Measurements from ENCODE around the gene NOP9.
"Not testable (repeated sequence)": the region's sequence is repeated elsewhere in the genome, so short reads cannot be mapped to it uniquely, and the experiment has no call there.

NOP9 gene

GRCh38 chr14:24330973-24331674 is 31.5 kb downstream of the NOP9 start:
- DNase-seq: no peak

DNA sequence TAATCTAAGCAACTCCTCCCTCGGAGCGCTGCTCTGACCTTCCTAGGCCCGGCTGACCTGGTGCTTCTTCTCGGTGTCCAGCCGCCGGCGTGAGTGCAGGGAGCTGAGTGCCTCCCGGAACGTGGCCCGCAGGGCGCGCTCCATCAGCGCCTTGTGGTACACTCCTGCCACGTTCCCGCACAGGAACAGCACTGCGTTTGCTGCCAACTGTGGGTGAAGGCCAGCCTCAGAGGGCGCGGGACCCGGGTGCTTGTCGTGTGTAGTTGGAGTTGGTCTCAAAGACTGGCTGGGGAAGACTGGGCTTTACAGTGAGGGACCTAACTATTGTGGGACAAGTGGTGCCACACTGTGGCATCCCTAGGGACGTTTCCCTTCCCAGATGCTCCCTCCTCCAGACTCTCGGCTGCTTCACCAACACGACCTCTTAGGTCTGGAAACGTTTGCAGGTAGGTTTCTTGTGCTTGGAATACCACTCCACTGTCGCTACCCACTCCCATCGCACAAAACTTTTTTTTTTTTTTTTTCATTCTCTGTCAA is 32.1 kb downstream of the NOP9 start:
- DNase-seq: no peak

DNA sequence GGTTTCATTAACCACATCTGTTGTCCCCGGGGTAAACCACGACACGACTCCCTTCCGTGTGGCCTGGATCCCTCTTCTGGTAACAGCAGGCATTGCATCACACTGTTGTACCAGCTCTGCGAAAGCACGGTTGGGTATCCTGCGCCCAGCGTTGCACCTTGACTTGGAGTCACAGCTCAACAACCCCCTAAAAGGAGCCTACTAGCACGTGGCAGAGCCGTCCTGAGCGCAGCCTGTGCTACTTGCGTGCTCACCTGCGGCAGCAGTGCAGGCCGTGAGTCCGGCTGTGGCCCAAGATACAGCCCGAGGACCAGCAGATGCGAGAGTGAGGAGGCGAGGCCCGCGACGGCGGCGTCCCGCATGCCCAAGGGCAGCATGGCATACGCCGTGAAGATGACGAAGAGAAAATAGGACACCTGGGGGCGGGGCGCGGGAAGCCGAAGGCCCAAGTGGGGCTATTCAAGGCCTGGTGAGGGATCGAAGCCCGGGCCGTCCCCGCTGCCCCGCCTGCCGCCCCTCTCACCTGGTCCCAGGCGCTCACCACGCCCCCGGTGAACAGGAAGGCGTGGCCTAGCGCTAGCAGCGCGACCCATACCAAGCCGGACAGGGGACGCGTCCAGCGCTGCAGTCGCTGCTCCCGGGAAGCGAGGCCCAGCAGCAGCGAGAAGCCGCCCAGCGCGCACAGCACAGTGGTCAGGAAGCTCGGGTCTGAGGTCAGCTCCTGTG is 32.8 kb downstream of the NOP9 start:
- DNase-seq: peak; percentile 93

DNA sequence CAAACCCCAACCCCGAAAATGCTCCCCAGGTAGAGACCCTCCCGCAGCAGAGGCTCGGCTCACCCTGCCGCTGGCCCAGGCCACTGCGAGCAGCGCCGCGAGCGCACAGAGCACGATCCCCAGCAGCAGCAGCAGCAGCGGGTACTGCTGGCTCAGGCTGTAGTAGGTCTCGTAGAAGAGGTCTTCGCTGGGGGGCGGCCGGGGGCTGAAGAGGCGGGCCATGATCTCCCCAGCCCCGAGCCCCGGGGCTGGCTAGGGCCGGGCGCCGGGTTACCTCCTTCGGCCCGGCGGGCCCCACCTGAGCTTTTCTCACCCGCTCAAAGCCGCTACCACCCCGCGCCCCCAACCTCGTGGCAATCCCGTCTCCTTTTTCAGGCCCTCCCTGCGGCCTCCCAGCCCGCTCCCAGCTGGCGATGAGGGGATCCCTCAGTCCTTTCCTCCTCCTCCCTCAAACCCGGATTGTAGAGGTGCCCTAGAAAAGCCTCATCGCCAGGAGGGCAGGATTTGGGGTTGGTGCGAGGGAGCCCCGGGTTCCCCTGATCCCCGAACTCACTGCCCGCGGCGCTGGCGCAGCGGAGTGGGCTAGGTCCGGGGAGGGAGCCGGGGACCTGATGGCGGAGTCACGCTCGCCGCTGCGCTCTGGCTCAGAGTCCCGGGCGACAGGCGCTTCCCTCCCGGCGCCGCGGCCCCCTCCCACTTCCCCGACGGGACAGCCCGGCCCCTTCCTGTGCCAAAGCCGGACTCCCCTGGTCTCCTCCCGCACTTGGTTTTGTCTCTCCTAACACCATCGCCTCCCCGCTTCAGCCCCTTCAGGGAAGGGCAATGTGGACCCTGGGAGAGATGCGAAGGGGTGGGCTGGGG is 35.0 kb downstream of the NOP9 start, which contains the start of gene ADCY4:
Gene ADCY4 (minus strand): TSS at position 641 of the 861 bp plus-strand sequence. CDS start 419 bp downstream, at position 222.
- peak; percentile 29 for DNase-seq

DNA sequence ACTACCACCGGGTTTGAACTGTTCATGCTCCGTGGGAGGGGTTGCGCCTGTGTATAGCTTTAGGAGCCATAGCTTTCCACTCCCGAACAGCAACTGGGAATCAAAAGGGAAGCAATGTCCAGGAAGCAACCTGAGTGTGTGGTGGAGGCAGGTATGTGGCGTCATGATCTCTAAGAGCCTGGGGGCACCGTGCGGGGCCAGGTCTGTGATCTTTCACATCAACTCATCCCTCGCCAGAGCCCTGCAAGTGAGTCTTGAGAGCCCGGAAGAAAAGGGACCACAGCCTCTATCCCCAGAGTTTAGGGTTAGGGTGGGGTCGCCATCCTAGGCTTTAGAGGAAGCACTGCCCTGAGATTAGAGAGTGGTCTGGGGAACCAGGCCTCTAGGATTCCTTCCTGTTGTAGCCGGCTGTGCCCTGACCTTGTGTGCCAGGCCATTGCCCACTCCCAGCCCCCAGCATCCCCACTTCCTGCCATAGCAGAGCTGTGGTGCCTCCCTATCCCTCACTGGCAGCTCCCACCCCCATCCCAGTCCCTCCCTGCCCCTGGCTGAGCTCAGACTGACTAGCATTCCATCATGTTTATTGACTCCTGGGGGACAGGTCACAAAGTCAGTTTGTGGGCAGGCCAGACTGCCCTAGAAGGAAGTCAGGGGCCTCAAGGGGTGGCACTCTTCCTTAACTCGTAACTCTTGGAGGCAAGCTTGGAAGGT is 36.0 kb downstream of the NOP9 start:
- no peak for DNase-seq

DNA sequence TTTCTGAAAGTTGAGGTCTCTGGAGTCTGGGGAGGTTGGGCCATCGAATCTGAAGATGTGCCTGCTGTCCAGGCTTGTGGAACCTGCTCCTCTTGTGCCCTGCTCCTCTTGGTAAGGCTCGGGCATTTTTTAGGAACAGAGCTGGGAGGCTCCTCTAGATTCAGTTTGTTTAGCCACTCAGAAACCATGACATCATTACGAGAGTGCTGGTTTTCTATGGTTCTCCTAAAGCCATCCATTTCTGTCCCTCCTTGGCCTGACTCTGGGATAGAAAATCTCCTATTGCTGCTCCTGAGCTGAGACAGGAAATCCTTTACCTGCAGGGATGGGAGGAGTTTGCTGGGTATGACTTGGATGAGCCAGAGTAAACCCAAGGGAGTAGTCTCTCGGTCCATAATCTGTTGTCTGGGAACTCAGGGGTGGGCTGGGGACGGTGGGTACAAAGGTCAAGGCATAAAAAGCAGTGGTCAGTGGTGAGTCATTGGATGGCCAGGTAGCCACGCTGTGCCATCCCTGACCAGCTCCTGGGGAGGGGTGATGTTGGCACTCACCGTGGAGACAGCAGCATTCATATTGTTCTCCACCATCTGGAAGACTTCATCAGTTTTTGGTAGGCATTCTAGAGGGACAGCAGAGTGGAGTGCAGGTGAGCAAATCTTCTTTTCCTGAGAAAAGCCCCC is 37.6 kb downstream of the NOP9 start:
- DNase-seq: no peak

- no peak for DNase-seq
These were observed 38.1 kb downstream of the NOP9 start for GRCh38 chr14:24337824-24338175.

DNA sequence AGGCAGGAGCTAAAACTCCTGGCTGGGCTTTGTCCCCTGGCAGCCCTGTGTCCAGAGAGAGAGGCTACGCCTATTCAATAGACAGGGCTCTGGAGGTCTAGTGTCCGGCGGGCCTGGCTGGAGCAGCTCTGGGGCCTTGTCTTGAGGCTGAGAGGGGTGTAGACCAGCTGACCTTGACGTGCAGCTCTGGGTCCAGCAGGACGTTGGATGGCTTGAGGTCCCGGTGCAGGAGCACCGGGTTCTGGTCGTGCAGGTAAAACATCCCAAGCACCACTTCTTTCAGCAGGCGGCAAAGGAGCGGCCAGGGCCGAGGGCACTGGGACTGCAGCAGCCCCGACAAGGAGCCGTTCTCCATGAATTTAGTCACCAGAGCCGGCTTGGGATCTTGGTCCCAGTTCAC is 39.2 kb downstream of the NOP9 start:
- no peak for DNase-seq

GRCh38 chr14:24339284-24340151 is 39.9 kb downstream of the NOP9 start, which contains the start of gene RIPK3:
Gene RIPK3, minus strand, starts transcription at chr14:24339991. Its CDS starts 165 bp downstream, at chr14:24339826.
- DNase-seq: peak; percentile 71

- DNase-seq: no peak
These were observed 41.0 kb downstream of the NOP9 start for GRCh38 chr14:24340606-24341005.

DNA sequence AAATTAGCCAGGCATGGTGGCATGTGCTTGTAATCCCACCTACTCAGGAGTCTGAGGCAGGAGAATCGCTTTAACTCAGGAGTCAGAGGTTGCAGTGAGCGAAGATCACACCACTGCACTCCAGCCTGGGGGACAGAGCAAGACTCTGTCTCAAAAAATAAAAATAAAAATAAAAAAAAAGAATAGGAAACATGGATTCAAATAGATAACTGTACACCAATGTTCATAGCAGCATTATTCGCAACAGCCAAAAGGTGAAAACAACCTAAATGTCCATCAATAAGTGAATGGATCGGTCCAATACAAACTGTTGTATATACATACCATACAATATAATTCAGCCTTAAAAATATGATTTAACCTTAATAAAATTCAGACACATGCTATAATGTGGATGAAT is 43.2 kb downstream of the NOP9 start:
- DNase-seq: no peak

GRCh38 chr14:24343795-24344660 is 44.4 kb downstream of the NOP9 start:
- no peak for DNase-seq

- no peak for DNase-seq
These were observed 47.5 kb downstream of the NOP9 start for GRCh38 chr14:24347134-24347533.

GRCh38 chr14:24348186-24348585 is 48.5 kb downstream of the NOP9 start:
- no peak for DNase-seq

GRCh38 chr14:24349742-24350141 is 50.1 kb downstream of the NOP9 start:
- no peak for DNase-seq

- no peak for DNase-seq
These were observed 51.9 kb downstream of the NOP9 start for GRCh38 chr14:24351517-24351916.

DNA sequence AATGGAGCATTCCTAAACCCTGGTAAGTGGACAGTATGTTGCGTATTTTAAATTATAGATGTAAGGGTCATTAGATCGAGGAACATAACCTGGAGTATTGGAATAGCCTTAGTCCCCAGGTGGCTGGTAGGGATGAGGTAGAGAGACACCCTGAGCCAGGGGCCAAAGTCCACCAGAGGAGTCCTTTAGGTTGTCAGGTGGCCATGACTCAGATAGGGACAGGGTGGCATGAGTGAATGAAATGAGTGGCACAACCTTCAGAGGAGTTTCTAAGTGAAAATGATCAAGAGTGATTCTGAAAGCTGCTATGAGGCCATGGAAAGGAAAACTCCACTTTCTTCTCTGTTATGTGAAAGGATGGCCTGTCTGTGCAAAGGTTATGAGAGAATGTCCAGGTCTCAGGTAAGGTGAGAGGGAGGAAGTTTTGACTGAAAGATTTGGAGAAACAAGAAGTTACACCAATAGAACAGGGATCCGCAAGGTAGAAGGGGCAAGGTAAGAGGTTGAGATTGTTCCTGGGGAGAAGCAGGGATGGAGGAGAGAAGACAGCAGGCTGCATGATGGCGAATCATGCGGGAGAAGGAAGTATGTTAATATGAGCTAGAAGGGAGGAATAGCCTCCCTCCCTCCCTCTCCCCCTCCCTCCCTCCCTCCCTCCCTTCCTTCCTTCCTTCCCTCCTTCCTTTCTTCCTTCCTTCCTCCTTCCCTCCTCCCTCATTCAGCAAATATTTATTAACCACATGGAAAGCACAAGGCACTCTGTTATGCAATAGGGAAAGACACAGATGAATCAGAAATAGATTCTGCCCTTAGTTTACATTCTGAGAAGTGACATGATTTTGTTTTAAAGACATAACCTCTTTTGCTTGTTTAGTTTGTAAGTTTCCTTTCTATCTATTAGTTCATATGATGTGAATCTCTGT is 54.2 kb downstream of the NOP9 start:
- DNase-seq: no peak

DNA sequence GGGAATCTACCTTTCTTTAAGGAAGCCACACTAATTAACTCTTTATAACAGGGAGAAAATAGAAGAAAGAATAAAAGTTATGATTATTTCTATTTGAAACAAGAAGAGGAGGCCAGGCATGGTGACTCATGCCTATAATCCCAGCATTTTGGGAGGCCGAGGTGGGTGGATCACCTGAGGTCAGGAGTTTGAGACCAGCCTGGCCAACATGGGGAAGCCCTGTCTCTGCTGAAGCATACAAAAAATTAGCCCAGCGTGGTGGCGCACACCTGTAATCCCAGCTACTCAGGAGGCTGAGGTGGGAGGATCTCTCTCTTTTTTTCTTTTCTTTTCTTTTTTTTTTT is 54.8 kb downstream of the NOP9 start:
- not testable (repeated sequence) for DNase-seq

DNA sequence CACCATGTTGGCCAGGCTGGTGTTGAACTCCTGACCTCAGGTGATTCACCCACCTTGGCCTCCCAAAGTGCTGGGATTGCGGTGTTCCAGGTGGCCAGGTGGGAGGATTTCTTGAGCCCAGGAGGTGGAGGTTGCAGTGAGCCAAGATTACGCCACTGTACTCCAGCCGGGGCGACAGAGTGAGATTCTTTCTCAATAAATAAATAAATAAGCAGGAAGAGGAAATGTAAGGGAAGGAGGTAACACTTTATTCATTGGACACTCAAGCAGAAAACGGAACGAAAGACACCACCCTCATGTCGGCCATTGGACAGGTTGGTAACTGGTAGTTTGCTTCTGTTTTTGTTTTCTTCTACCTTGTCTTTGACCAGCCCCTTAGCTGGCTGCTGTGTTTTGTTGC is 55.4 kb downstream of the NOP9 start:
- no peak for DNase-seq
